DOHH2 (cell line): ENCODE data around the gene BEST3.

Experiments used
- H3F3A ChIP-seq: fragments of 200-600 bp; sonication (generic), shearing (Covaris generic); 2 replicates; pipeline ENCODE4 v1.6.0; 2016; ENCODE audit warnings: antibody characterized with exemption, mild to moderate bottlenecking; ENCODE audit not compliant: control insufficient read depth, insufficient read depth
- H3K27ac ChIP-seq: fragments of 200-600 bp; sonication (generic); 2 replicates; pipeline ENCODE4 v1.5.1; 2014; ENCODE audit warnings: low read depth, mild to moderate bottlenecking, low read length, moderate library complexity
- H3K27me3 ChIP-seq: fragments of 200-600 bp; sonication (generic); 2 replicates; pipeline ENCODE4 v1.6.1; 2014; ENCODE audit warnings: mild to moderate bottlenecking, low read length, mixed read lengths; ENCODE audit not compliant: control insufficient read depth
- H3K36me3 ChIP-seq: fragments of 200-600 bp; sonication (generic); 2 replicates; pipeline ENCODE4 v1.6.1; 2014; ENCODE audit warnings: mild to moderate bottlenecking, low read length, moderate library complexity, mixed read lengths; ENCODE audit not compliant: control insufficient read depth
- H3K4me1 ChIP-seq: fragments of 200-600 bp; sonication (generic); 2 replicates; pipeline ENCODE4 v1.6.1; 2014; ENCODE audit warnings: mild to moderate bottlenecking, low read length, mixed read lengths; ENCODE audit not compliant: control insufficient read depth
- H3K4me2 ChIP-seq: fragments of 200-600 bp; sonication (generic); 2 replicates; pipeline ENCODE4 v1.6.0; 2014; ENCODE audit warnings: mild to moderate bottlenecking, low read length, moderate library complexity
- H3K4me3 ChIP-seq: fragments of 200-600 bp; sonication (generic); 2 replicates; pipeline ENCODE4 v1.5.1; 2014; ENCODE audit warnings: mild to moderate bottlenecking, low read length, mixed read lengths
- H3K79me2 ChIP-seq: fragments of 200-600 bp; sonication (generic); 2 replicates; pipeline ENCODE4 v1.6.1; 2014; ENCODE audit warnings: mild to moderate bottlenecking, low read length, mixed read lengths; ENCODE audit not compliant: control insufficient read depth
- H3K9me2 ChIP-seq: fragments of 200-600 bp; sonication (generic); replicated peaks from 2 replicates; pipeline ENCODE4 v1.6.1; 2014; ENCODE audit warnings: mild to moderate bottlenecking, low read length, mixed read lengths; ENCODE audit not compliant: control insufficient read depth
- H3K9me3 ChIP-seq: fragments of 200-600 bp; sonication (generic); 2 replicates; pipeline ENCODE4 v1.6.1; 2014; ENCODE audit warnings: antibody characterized with exemption, low read length, mixed read lengths; ENCODE audit not compliant: control insufficient read depth, insufficient read depth
- H4K20me1 ChIP-seq: fragments of 200-600 bp; sonication (generic); 2 replicates; pipeline ENCODE4 v1.6.0; 2014; ENCODE audit warnings: low read depth, mild to moderate bottlenecking, antibody characterized with exemption, low read length, moderate library complexity; ENCODE audit not compliant: control insufficient read depth, insufficient read depth
- CTCF ChIP-seq: fragments of 200-600 bp; sonication (generic); IDR thresholded peaks from one replicate; pipeline ENCODE4 v1.5.1; 2014; ENCODE audit warnings: antibody characterized with exemption, mild to moderate bottlenecking, low read depth, low read length; ENCODE audit not compliant: poor library complexity, severe bottlenecking
- EZH2phosphoT487 ChIP-seq: fragments of 200-600 bp; sonication (generic); IDR thresholded peaks from 2 replicates; pipeline ENCODE4 v1.6.1; 2017; ENCODE audit warnings: borderline replicate concordance, mild to moderate bottlenecking, antibody characterized with exemption, low read length, moderate library complexity, mixed read lengths

Gene BEST3

GRCh38 chr12:69620921-69621320 lies 78.2 kb downstream of the BEST3 start:
- Histone ChIP-seq H3K9me2 (no peaks in the 10 kb centered on the region), H3K4me1 (no peaks in the 10 kb centered on the region), H3K9me3 (no peaks in the 10 kb centered on the region), H3K27me3 (no peaks in the 10 kb centered on the region; the same call in 1 of the 2 replicates), H3K4me3 (no peak overlapping the region), H3K27ac (no peak overlapping the region), H3K4me2 (no peak overlapping the region), H3K36me3 (no peaks in the 10 kb centered on the region), H3F3A (no peaks in the 10 kb centered on the region), H3K79me2 (no peaks in the 10 kb centered on the region), H4K20me1 (no peaks in the 10 kb centered on the region)
- TF ChIP-seq EZH2phosphoT487 (no peak), CTCF (no peak)

DNA sequence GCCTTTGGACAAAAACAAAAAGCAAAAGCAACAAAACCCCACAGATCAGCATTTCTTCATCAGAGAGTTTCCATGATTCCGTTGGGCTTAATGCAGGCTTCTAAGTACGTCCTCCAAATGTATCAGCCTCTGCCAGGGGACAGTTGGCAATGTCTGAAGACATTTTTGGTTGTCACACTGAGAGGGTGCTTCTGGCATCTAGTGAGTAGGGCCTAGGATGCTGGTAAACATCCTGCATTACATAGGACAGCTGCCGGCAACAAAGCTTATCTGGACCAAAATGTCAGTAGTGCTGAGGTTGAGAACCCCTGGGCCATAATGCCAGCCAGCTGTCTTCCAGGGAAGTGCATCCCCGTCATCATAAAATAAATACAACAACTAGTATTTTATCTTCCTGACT lies 79.0 kb downstream of the BEST3 start:
- Histone ChIP-seq H3K4me3 (no peak overlapping the region), H4K20me1 (no peaks in the 10 kb centered on the region), H3K27me3 (no peaks in the 10 kb centered on the region; the same call in 1 of the 2 replicates), H3F3A (no peaks in the 10 kb centered on the region), H3K36me3 (no peaks in the 10 kb centered on the region), H3K9me2 (no peaks in the 10 kb centered on the region), H3K4me1 (no peaks in the 10 kb centered on the region), H3K27ac (no peak overlapping the region), H3K79me2 (no peaks in the 10 kb centered on the region), H3K9me3 (no peaks in the 10 kb centered on the region), H3K4me2 (no peak overlapping the region)
- no peak for TF ChIP-seq EZH2phosphoT487
- TF ChIP-seq CTCF = no peak

DNA sequence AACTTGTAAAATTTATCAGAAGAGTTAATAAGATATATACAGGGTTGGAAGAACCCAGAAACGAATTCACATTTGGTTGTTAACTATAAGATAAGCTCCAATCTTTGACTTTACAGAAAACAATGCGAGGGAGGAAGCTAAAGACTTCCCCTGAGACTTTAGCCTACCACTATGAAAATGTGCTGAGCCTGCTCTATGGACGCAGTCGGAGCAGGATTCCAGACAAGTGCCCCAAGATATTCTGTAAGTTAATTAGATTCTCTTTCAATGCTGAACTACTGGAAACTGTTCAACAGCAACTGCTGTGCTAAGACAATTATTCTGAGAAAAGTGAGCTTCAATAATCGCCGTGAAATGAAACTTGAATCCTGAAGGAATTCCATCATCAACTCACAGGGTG lies 80.1 kb downstream of the BEST3 start:
- H3K36me3 ChIP-seq = no peaks in the 10 kb centered on the region
- no peak overlapping the region for H3K27ac ChIP-seq
- no peaks in the 10 kb centered on the region for H3K9me2 ChIP-seq
- H3K79me2 ChIP-seq = no peaks in the 10 kb centered on the region
- H3K4me2 ChIP-seq = no peak overlapping the region
- TF ChIP-seq EZH2phosphoT487 (no peak), CTCF (no peak)
- no peaks in the 10 kb centered on the region; the same call in 1 of the 2 replicates for H3K27me3 ChIP-seq
- no peaks in the 10 kb centered on the region for H3F3A ChIP-seq
- H3K4me1 ChIP-seq = no peaks in the 10 kb centered on the region
- no peaks in the 10 kb centered on the region for H3K9me3 ChIP-seq
- no peak overlapping the region for H3K4me3 ChIP-seq
- H4K20me1 ChIP-seq = no peaks in the 10 kb centered on the region
